DMS79 (cell line): ENCODE measurements around the gene ELMO1.

Experiments
- DNase-seq: peaks from one replicate; lab custom pipeline; 2025; lab: John Stamatoyannopoulos, UW

Gene ELMO1

GRCh38 chr7:37346761-37347160 is 101.9 kb downstream of the ELMO1 start:
- no peak for DNase-seq

- DNase-seq = no peak
Observed at GRCh38 chr7:37344886-37345579, 103.6 kb downstream of the ELMO1 start.

- no peak for DNase-seq
Observed at GRCh38 chr7:37342688-37343471, 105.8 kb downstream of the ELMO1 start.

DNA sequence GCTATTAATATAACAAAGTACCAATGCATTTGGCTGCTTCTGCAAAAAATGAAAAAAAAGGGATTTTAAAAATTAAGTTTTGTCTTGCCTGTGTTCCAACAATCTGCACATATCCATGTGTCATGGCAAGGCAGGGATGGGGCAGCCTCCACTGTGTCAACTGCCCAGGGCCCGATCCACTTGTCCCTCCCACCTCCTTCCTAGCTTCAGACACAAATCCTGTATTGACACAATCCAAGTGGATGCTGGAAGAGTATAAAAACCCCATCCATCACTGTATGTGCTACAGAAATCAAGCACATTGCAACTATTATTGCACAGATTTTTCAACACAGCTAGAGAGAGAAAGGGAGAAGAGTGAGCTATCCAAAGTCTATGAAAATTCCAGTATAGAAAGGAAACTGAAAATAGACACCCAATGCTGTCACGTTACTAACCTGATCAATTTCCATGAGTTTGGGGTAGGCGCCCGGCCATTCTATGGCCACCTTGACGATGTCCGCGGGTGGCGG is 106.4 kb downstream of the ELMO1 start:
- DNase-seq = no peak

- DNase-seq = no peak
Observed at GRCh38 chr7:37341033-37341630, 107.5 kb downstream of the ELMO1 start.

DNA sequence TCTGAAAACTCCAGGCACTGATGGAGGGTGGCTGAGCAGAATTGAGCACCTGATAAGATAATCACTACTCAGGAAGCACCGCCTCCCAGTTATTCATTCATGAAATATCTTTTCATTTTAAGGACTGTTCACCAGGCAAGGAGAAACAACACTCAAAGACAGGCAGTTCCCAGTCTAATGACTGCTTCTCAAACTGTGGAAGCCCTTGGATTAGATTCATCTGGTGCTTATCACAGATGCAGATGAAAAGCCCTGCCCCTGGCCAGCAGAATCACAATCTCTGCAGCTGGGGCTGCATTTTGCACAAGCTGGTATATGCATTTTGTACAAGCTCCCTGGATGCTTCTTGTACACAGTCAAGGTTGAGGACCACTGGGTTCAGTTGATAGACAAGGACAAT is 109.7 kb downstream of the ELMO1 start:
- DNase-seq = no peak

- DNase-seq = no peak
Observed at GRCh38 chr7:37337522-37337921, 111.1 kb downstream of the ELMO1 start.

- no peak for DNase-seq
Observed at GRCh38 chr7:37336259-37336658, 112.4 kb downstream of the ELMO1 start.

- no peak for DNase-seq
Observed at GRCh38 chr7:37333075-37333474, 115.6 kb downstream of the ELMO1 start.

GRCh38 chr7:37332243-37333016 is 116.2 kb downstream of the ELMO1 start:
- no peak for DNase-seq

GRCh38 chr7:37330775-37331174 is 117.9 kb downstream of the ELMO1 start:
- no peak for DNase-seq

- no peak for DNase-seq
Observed at GRCh38 chr7:37329940-37330339, 118.7 kb downstream of the ELMO1 start.

DNA sequence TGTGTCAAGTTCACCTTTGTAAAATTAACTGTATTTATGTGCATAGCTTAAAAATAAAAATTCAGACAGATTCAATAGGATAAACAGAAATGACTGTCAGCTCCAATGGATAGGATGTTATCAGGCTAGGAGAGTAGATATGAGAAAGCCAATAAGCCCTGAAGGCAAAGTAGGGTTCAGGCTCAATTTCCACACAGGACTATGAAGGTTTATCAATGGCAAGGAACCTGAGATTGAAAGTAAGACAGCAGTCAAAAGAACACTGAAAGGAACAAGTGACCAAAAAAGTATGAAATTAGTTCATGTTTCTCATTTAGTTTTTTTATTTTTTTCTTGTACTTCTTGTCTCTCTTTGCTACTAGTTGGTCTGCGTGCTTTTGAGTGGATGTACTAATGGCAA is 121.4 kb downstream of the ELMO1 start:
- no peak for DNase-seq

GRCh38 chr7:37323966-37324365 is 124.7 kb downstream of the ELMO1 start:
- no peak for DNase-seq

GRCh38 chr7:37322831-37323230 is 125.8 kb downstream of the ELMO1 start:
- no peak for DNase-seq

DNA sequence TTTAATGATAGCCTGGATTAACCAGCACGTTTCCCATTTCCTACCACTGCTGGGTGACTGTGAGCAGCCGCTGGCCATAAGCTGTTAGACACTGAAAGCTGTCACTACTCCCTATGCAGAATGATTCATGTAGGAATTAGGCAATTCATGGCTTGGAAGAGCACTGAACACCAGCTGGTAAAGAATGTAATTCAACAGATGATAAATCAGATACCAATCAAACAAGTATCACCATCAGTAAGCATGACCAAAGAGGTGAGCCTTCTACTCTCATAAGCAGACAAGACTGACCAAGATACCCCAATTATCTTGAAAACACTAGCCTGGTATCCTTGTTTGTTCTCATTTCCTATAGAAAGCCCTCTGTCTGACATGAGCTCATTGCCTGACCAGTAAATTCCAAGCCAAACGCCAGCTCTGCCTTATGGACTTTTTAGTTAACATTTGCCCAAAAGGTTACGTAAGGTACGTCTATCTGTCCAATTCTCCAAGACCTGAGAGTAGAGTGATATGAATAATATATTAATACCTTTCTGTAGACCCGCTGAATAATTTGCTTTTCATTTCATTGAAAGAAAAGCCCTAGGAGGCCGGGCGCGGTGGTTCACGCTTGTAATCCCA is 127.7 kb downstream of the ELMO1 start:
- DNase-seq = no peak

DNA sequence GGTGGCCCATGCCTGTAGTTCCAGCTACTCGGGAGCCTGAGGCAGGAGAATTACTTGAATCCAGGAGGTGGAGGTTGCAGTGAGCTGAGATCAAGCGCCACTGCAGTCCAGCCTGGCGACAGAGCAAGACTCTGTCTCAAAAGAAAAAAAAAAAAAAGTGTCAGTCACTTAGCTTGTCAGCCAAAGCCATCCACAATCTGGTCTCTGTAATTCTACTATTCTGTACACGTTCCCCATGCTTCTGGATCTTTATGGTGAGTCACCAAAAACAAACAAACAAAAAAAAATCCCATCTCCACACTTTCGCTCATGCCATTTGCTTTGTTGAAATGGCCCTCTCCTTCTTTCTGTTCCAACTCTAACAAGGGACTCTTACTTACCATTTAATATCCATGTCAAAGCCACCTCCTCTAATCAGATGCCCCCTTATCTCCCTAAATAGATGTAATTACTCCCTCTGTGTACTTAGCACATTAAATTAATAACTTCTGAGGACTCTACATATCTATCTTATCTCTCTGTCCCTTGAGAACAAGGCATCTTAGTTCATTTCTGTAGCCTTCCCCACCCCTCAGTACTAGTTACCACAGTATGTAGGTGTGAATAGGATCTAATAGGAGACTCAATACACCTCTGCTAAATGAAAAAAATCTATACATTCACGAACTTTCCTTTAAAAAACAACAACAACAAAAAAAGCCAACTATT is 128.4 kb downstream of the ELMO1 start:
- DNase-seq = no peak

DNA sequence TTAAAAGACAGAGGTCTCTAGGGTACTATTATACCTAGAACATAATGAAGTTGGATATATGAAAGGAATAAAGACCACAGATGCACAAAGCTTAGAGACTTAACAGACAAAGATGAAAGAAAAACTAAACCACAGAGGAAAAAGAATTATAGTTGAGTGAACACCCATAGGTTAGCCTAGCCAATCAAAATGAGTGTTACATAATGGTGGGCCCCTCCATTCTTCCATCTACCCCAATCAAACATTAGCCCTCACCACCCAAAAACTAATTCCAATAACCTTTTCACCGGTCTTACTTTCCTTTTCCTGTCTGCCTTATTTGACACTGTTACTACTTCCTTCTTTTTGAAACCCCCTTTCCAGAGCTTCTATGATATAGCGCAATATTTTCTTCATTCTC is 130.1 kb downstream of the ELMO1 start:
- no peak for DNase-seq

GRCh38 chr7:37315772-37316715 is 132.6 kb downstream of the ELMO1 start:
- DNase-seq = no peak

- no peak for DNase-seq
Observed at GRCh38 chr7:37312608-37313007, 136.1 kb downstream of the ELMO1 start.
